Karpas-422 (cell line): ENCODE measurements around the gene HMCN2. TPM values are rescaled to one million over a fixed set of nuclear protein-coding genes. Genes with fewer than 3 reads are reported as not detected.
A peak's percentile ranks its signal among the peaks of the same experiment; 100 is the strongest.

Experiments used
- DNase-seq: peaks from one replicate; pipeline ENCODE4 v3.0.0-alpha.2; 2015
- H2AFZ ChIP-seq: fragments of 200-600 bp; sonication (generic); 2 replicates; pipeline ENCODE4 v1.6.1; 2014; ENCODE audit warnings: antibody characterized with exemption, low read length, mixed read lengths
- H3K27ac ChIP-seq: fragments of 200-600 bp; sonication (generic); 2 replicates; pipeline ENCODE4 v1.5.1; 2014; ENCODE audit warnings: mild to moderate bottlenecking, low read length, moderate library complexity
- H3K27me3 ChIP-seq: fragments of 200-600 bp; sonication (generic); 2 replicates; pipeline ENCODE4 v1.6.1; 2014; ENCODE audit warnings: low read length, mixed read lengths
- H3K36me3 ChIP-seq: fragments of 200-600 bp; sonication (generic); 2 replicates; pipeline ENCODE4 v1.6.1; 2014; ENCODE audit warnings: low read length, mixed read lengths; ENCODE audit not compliant: insufficient read depth
- H3K4me1 ChIP-seq: fragments of 200-600 bp; sonication (generic); 2 replicates; pipeline ENCODE4 v1.6.1; 2014; ENCODE audit warnings: mild to moderate bottlenecking, low read length, mixed read lengths
- H3K4me2 ChIP-seq: fragments of 200-600 bp; sonication (generic); 2 replicates; pipeline ENCODE4 v1.6.1; 2014; ENCODE audit warnings: low read length, low read depth, mild to moderate bottlenecking; ENCODE audit not compliant: poor library complexity, severe bottlenecking
- H3K4me3 ChIP-seq: fragments of 200-600 bp; sonication (generic); 2 replicates; pipeline ENCODE4 v1.5.1; 2014; ENCODE audit warnings: mild to moderate bottlenecking, antibody characterized with exemption, low read length, mixed read lengths
- H3K79me2 ChIP-seq: fragments of 200-600 bp; sonication (generic); 2 replicates; pipeline ENCODE4 v1.6.1; 2014; ENCODE audit warnings: mild to moderate bottlenecking, low read length, mixed read lengths
- H3K9ac ChIP-seq: fragments of 200-600 bp; sonication (generic); 2 replicates; pipeline ENCODE4 v1.6.0; 2014; ENCODE audit warnings: low read length
- H3K9me2 ChIP-seq: fragments of 200-600 bp; sonication (generic), shearing (Covaris generic); replicated peaks from 2 replicates; pipeline ENCODE4 v1.6.0; 2014; ENCODE audit warnings: mild to moderate bottlenecking, low read length, moderate library complexity; ENCODE audit not compliant: insufficient read depth
- H3K9me3 ChIP-seq: fragments of 300-700, 200-600 bp; sonication (generic); 2 replicates; pipeline ENCODE4 v1.6.1; 2014; ENCODE audit warnings: low read length, mixed read lengths
- H4K20me1 ChIP-seq: fragments of 200-600 bp; sonication (generic); 2 replicates; pipeline ENCODE4 v1.6.1; 2014; ENCODE audit warnings: mild to moderate bottlenecking, antibody characterized with exemption, low read length, low read depth; ENCODE audit not compliant: insufficient read depth
- total RNA-seq: library from RNA; depleted of rRNA; stranded (reverse); fragments of >200 nt; shearing (Covaris generic); gene quantifications from 2 replicates; pipeline ENCODE4 v1.2.3, GENCODE V29; 2014; ENCODE audit warnings: low replicate concordance

The HMCN2 gene
- total RNA-seq, 1 experiment from 2014 or later, result not detected

- Histone ChIP-seq H3K4me3 (no peak overlapping the region), H3K9me3 (no peaks in the 10 kb centered on the region; the same call in 1 of the 2 replicates), H3K9ac (no peak overlapping the region), H3K79me2 (no peaks in the 10 kb centered on the region), H3K27ac (no peak overlapping the region), H4K20me1 (no peaks in the 10 kb centered on the region), H2AFZ (no peak overlapping the region), H3K4me1 (no peaks in the 10 kb centered on the region), H3K4me2 (no peak overlapping the region), H3K27me3 (no peaks in the 10 kb centered on the region), H3K9me2 (no peaks in the 10 kb centered on the region), H3K36me3 (no peaks in the 10 kb centered on the region)
- no peak for DNase-seq
Observed at GRCh38 chr9:130227833-130228232, 37.7 kb upstream of the HMCN2 start.

- no peaks in the 10 kb centered on the region for H3K9me2 ChIP-seq
- H3K9ac ChIP-seq, result no peak overlapping the region
- DNase-seq, result no peak
- no peaks in the 10 kb centered on the region for H3K36me3 ChIP-seq
- no peaks in the 10 kb centered on the region for H3K27me3 ChIP-seq
- H3K4me3 ChIP-seq, result no peak overlapping the region
- no peak overlapping the region for H2AFZ ChIP-seq
- H3K4me1 ChIP-seq, result no peaks in the 10 kb centered on the region
- H3K4me2 ChIP-seq, result no peak overlapping the region
- no peak overlapping the region for H3K27ac ChIP-seq
- H4K20me1 ChIP-seq, result no peaks in the 10 kb centered on the region
- H3K9me3 ChIP-seq, result no peaks in the 10 kb centered on the region; the same call in 1 of the 2 replicates
- H3K79me2 ChIP-seq, result no peaks in the 10 kb centered on the region
Observed at GRCh38 chr9:130229759-130230158, 35.8 kb upstream of the HMCN2 start.

GRCh38 chr9:130230631-130231030 is 34.9 kb upstream of the HMCN2 start:
- Histone ChIP-seq H3K4me1 (no peaks in the 10 kb centered on the region), H3K36me3 (no peaks in the 10 kb centered on the region), H4K20me1 (no peaks in the 10 kb centered on the region), H3K79me2 (no peaks in the 10 kb centered on the region), H3K9ac (no peak overlapping the region), H3K4me2 (no peak overlapping the region), H3K9me3 (no peaks in the 10 kb centered on the region; the same call in 1 of the 2 replicates), H3K4me3 (no peak overlapping the region), H3K27me3 (no peaks in the 10 kb centered on the region), H3K9me2 (no peaks in the 10 kb centered on the region), H3K27ac (no peak overlapping the region), H2AFZ (no peak overlapping the region)
- DNase-seq, result no peak

- H3K9me3 ChIP-seq, result no peaks in the 10 kb centered on the region
- H3K79me2 ChIP-seq, result no peaks in the 10 kb centered on the region
- no peaks in the 10 kb centered on the region for H4K20me1 ChIP-seq
- no peaks in the 10 kb centered on the region for H3K36me3 ChIP-seq
- no peak overlapping the region for H3K9ac ChIP-seq
- no peak for DNase-seq
- H2AFZ ChIP-seq, result no peak overlapping the region
- no peak overlapping the region for H3K4me2 ChIP-seq
- no peak overlapping the region for H3K27ac ChIP-seq
- H3K4me1 ChIP-seq, result peaks cover 3% of the 10 kb centered on the region
- H3K9me2 ChIP-seq, result no peaks in the 10 kb centered on the region
- H3K4me3 ChIP-seq, result no peak overlapping the region
- H3K27me3 ChIP-seq, result no peaks in the 10 kb centered on the region
Observed at GRCh38 chr9:130232899-130233586, 32.5 kb upstream of the HMCN2 start.

GRCh38 chr9:130233587-130233945 is 32.0 kb upstream of the HMCN2 start:
- Histone ChIP-seq H3K27me3 (no peaks in the 10 kb centered on the region), H3K9ac (no peak overlapping the region), H4K20me1 (no peaks in the 10 kb centered on the region), H3K4me2 (no peak overlapping the region), H3K79me2 (no peaks in the 10 kb centered on the region), H3K36me3 (no peaks in the 10 kb centered on the region), H3K27ac (no peak overlapping the region), H3K4me1 (peaks cover 3% of the 10 kb centered on the region), H3K4me3 (no peak overlapping the region), H2AFZ (no peak overlapping the region), H3K9me2 (no peaks in the 10 kb centered on the region), H3K9me3 (no peaks in the 10 kb centered on the region)
- DNase-seq, result no peak

- Histone ChIP-seq H3K9ac (no peak overlapping the region), H3K9me2 (no peaks in the 10 kb centered on the region), H3K4me2 (no peak overlapping the region), H3K27me3 (no peaks in the 10 kb centered on the region), H3K9me3 (no peaks in the 10 kb centered on the region), H3K79me2 (no peaks in the 10 kb centered on the region), H4K20me1 (no peaks in the 10 kb centered on the region), H3K36me3 (no peaks in the 10 kb centered on the region), H3K4me1 (peaks cover 5% of the 10 kb centered on the region), H3K4me3 (no peak overlapping the region), H3K27ac (no peak overlapping the region), H2AFZ (no peak overlapping the region)
- DNase-seq, result no peak
Observed at GRCh38 chr9:130234340-130235260, 31.0 kb upstream of the HMCN2 start.

GRCh38 chr9:130235558-130236435 is 29.8 kb upstream of the HMCN2 start:
- Histone ChIP-seq H3K4me1 (peaks cover 10% of the 10 kb centered on the region), H3K27ac (no peak overlapping the region), H3K4me3 (peak overlapping the region; percentile 17; the same call in 1 of the 2 replicates), H2AFZ (no peak overlapping the region), H3K9ac (no peak overlapping the region), H4K20me1 (no peaks in the 10 kb centered on the region), H3K4me2 (peak overlapping the region; percentile 39), H3K79me2 (no peaks in the 10 kb centered on the region), H3K9me3 (no peaks in the 10 kb centered on the region), H3K36me3 (no peaks in the 10 kb centered on the region), H3K9me2 (no peaks in the 10 kb centered on the region), H3K27me3 (no peaks in the 10 kb centered on the region)
- peak; percentile 84 for DNase-seq
